SK-N-SH (cell line): ENCODE measurements around the gene PRKCH. TPM values are rescaled to one million over a fixed set of nuclear protein-coding genes. Genes with fewer than 3 reads are reported as not detected.

Experiments
- CTCF ChIA-PET: fragments of 300-600, 350-600 bp; formaldehyde crosslinking; extraction: SDS; loops from one replicate; lab custom pipeline; 2021; lab: Yijun Ruan, JAX
- POLR2A ChIA-PET: fragments of 350-600 bp; sonication (Branson Sonifier 250); formaldehyde crosslinking; extraction: SDS; loops from one replicate; lab custom pipeline; 2020; ENCODE audit warnings: antibody characterized with exemption, inconsistent platforms; lab: Yijun Ruan, JAX
- DNase-seq: peaks from one replicate; pipeline ENCODE4 v3.0.0; 2012
- H2AFZ ChIP-seq: fragments of 200-600 bp; sonication (generic); 2 replicates; pipeline ENCODE4 v1.8.1; 2016; ENCODE audit warnings: antibody characterized with exemption, mild to moderate bottlenecking, low read depth
- H3F3A ChIP-seq: fragments of 200-600 bp; sonication (generic); replicated peaks from 2 replicates; pipeline ENCODE3; 2016; ENCODE audit warnings: antibody characterized with exemption, mild to moderate bottlenecking; ENCODE audit not compliant: insufficient read depth
- H3K27ac ChIP-seq, 2 experiments: fragments of 200-500 bp in 1 of 2; fragments of 200-600 bp in 1 of 2; sonication (Bioruptor generic) in 1 of 2; sonication (generic), shearing (Covaris generic) in 1 of 2; 2 replicates each; pipeline versions ENCODE4 v1.5.1 to v1.6.1; 2014 to 2016; ENCODE audit warnings: low read depth in 2 of 2, inconsistent platforms in 1 of 2, low read length in 1 of 2, mild to moderate bottlenecking in 1 of 2, mixed read lengths in 1 of 2
- H3K27me3 ChIP-seq: fragments of 200-600 bp; sonication (generic), shearing (Covaris generic); 2 replicates; pipeline ENCODE4 v1.6.1; 2016; ENCODE audit warnings: mixed run types; ENCODE audit not compliant: insufficient read depth
- H3K36me3 ChIP-seq, 2 experiments: fragments of 200-500 bp in 1 of 2; fragments of 200-600 bp in 1 of 2; sonication (Bioruptor generic) in 1 of 2; sonication (generic) in 1 of 2; replicated peaks in 1 of 2; 2 replicates each; pipeline versions ENCODE3 to v1.5.1; 2014 to 2016; ENCODE audit warnings: low read length in 1 of 2, mild to moderate bottlenecking in 1 of 2; ENCODE audit not compliant: insufficient read depth in 2 of 2, control insufficient read depth in 1 of 2
- H3K4me1 ChIP-seq, 2 experiments: fragments of 200-500 bp in 1 of 2; fragments of 200-600 bp in 1 of 2; sonication (Bioruptor generic) in 1 of 2; sonication (generic), shearing (Covaris generic) in 1 of 2; 2 replicates each; pipeline versions ENCODE4 v1.5.1 to v1.6.1; 2014 to 2016; ENCODE audit warnings: low read depth in 1 of 2, low read length in 1 of 2, mixed run types in 1 of 2; ENCODE audit not compliant: insufficient read depth in 2 of 2, control insufficient read depth in 1 of 2
- H3K4me2 ChIP-seq: fragments of 200-600 bp; sonication (generic), shearing (Covaris generic); 2 replicates; pipeline ENCODE4 v1.6.1; 2017; ENCODE audit warnings: mixed run types
- H3K4me3 ChIP-seq, 2 experiments: fragments of 200-500 bp in 1 of 2; fragments of 200-600 bp in 1 of 2; sonication (Bioruptor generic) in 1 of 2; sonication (generic), shearing (Covaris generic) in 1 of 2; 2 replicates each; pipeline versions ENCODE4 v1.5.1 to v1.8.1; 2014 to 2016; ENCODE audit warnings: low read depth in 2 of 2, inconsistent platforms in 1 of 2, low read length in 1 of 2, mild to moderate bottlenecking in 1 of 2, mixed read lengths in 1 of 2, moderate library complexity in 1 of 2
- H3K79me2 ChIP-seq: fragments of 200-600 bp; sonication (generic); 2 replicates; pipeline ENCODE4 v1.8.1; 2017; ENCODE audit warnings: mild to moderate bottlenecking; ENCODE audit not compliant: insufficient read depth
- H3K9ac ChIP-seq: fragments of 200-600 bp; sonication (generic); 2 replicates; pipeline ENCODE4 v1.6.1; 2017; ENCODE audit warnings: mixed run types
- H3K9me2 ChIP-seq: fragments of 200-600 bp; sonication (generic); 2 replicates; pipeline ENCODE4 v1.6.1; 2017; ENCODE audit warnings: mixed run types
- H3K9me3 ChIP-seq: fragments of 200-600 bp; sonication (generic); 2 replicates; pipeline ENCODE4 v1.6.1; 2017; ENCODE audit warnings: mixed run types, mild to moderate bottlenecking, moderate library complexity
- H4K20me1 ChIP-seq: fragments of 200-600 bp; sonication (generic); 2 replicates; pipeline ENCODE4 v1.6.1; 2017; ENCODE audit warnings: mild to moderate bottlenecking, mixed run types; ENCODE audit not compliant: insufficient read depth
- CHD2 ChIP-seq: fragments of 150-350 bp; IDR thresholded peaks from 2 replicates; pipeline ENCODE4 v1.6.1; 2018; ENCODE audit warnings: low read length; ENCODE audit not compliant: partially characterized antibody
- ELF1 ChIP-seq: IDR thresholded peaks from 2 replicates; pipeline ENCODE4 v1.4.0; 2012
- EP300 ChIP-seq, 2 experiments: IDR thresholded peaks; 2 replicates each; pipeline versions ENCODE4 v1.4.0 to v1.6.1; 2012; ENCODE audit warnings: borderline replicate concordance in 1 of 2, low read depth in 1 of 2, low read length in 1 of 2
- EZH2phosphoT487 ChIP-seq: fragments of 200-600 bp; sonication (generic); IDR thresholded peaks from 2 replicates; pipeline ENCODE4 v1.6.1; 2017; ENCODE audit warnings: low read depth, mixed run types, mild to moderate bottlenecking, antibody characterized with exemption, moderate library complexity, borderline replicate concordance
- FOXJ3 ChIP-seq: sonication (generic); formaldehyde crosslinking; IDR thresholded peaks from 2 replicates; pipeline ENCODE4 v1.5.1; 2020; ENCODE audit warnings: mild to moderate bottlenecking, missing genetic modification reagents
- GATA2 ChIP-seq: sonication (generic); formaldehyde crosslinking; IDR thresholded peaks from 2 replicates; pipeline ENCODE4 v1.5.0; 2020; ENCODE audit warnings: mild to moderate bottlenecking, missing genetic modification reagents
- JUND ChIP-seq: IDR thresholded peaks from 2 replicates; pipeline ENCODE4 v1.4.0; 2012
- MXI1 ChIP-seq: IDR thresholded peaks from 2 replicates; pipeline ENCODE4 v1.6.1; 2012; ENCODE audit warnings: mild to moderate bottlenecking, low read depth, low read length, improper control_type of control experiment
- NRF1 ChIP-seq: IDR thresholded peaks from 2 replicates; pipeline ENCODE4 v1.6.1; 2012; ENCODE audit warnings: low read depth, mild to moderate bottlenecking, low read length
- POLR2AphosphoS5 ChIP-seq: IDR thresholded peaks from 2 replicates; pipeline ENCODE4 v1.6.1; 2012; ENCODE audit warnings: low read depth, low read length
- RAD21 ChIP-seq: IDR thresholded peaks from 2 replicates; pipeline ENCODE4 v1.6.1; 2012; ENCODE audit warnings: mild to moderate bottlenecking, low read length
- RFX5 ChIP-seq: IDR thresholded peaks from 2 replicates; pipeline ENCODE4 v1.6.1; 2012; ENCODE audit warnings: mild to moderate bottlenecking, improper control_type of control experiment, low read length
- SIN3A ChIP-seq: IDR thresholded peaks from 2 replicates; pipeline ENCODE4 v1.6.1; 2012; ENCODE audit warnings: low read depth, mild to moderate bottlenecking, low read length, moderate library complexity, borderline replicate concordance
- TAF1 ChIP-seq: IDR thresholded peaks from 2 replicates; pipeline ENCODE4 v1.6.1; 2012; ENCODE audit warnings: low read depth, mild to moderate bottlenecking, low read length, moderate library complexity, borderline replicate concordance
- WGBS: methylation state at CpG from one replicate; pipeline ENCODE4 v1.1.6; 2017; ENCODE audit warnings: low lambda C conversion rate; 5-methylcytosine and 5-hydroxymethylcytosine counted together
- polyA plus RNA-seq, 3 experiments: library from polyadenylated mRNA; depleted of rRNA; stranded (reverse); fragments of >200 nt; gene quantifications; 2 replicates each; pipeline ENCODE4 v1.2.3, GENCODE V29; 2012
- TF ChIP-seq, protein P1 (sequence below): fragments of 150-350 bp; IDR thresholded peaks from 2 replicates; pipeline ENCODE4 v1.6.1; 2016; ENCODE audit warnings: mild to moderate bottlenecking, low read depth, low read length
- TF ChIP-seq, protein P2 (sequence below): IDR thresholded peaks from 2 replicates; pipeline ENCODE4 v1.4.0; 2012; ENCODE audit warnings: low read depth, borderline replicate concordance
- TF ChIP-seq, protein P3 (sequence below): IDR thresholded peaks from 2 replicates; pipeline ENCODE4 v1.4.0; 2012; ENCODE audit warnings: low read depth, borderline replicate concordance

The PRKCH gene
- polyA plus RNA-seq, 1 of the 3 experiments (the other 2 are of a cell fraction), result 4.2 TPM

DNA sequence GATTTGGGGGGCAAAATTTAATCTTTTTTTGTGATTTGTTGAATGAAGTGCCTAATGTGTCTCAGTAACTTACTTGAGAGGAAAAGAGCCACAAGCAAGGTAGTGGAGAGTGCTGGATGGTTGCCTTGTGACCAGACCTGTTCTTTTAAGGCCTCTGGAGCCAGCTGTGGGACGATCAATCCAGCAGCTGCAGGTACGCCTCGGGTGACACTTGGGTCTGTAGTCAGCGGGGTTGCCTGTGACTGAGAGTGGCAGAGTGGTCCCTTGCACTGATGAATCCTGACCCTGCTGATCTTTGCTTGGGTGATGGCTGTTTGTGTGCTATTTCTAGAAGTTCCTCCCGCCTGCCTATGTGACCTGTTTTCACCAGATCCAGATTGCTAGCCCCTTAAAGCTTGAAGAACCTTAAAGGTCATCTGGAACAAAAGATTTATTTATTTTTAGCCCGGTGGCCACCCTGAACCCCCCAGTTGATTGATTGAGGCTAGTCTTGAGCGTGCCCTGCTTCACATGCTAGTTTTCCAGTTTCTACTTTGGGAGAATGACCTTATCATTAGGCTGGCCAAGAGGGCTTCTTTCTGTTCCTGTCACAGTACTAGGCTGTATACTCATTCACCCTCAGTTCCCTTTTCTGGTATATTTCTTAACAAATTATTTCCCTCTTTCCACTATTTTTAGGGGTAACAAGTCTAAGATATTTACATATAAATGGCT, 23.2 kb downstream of the PRKCH start:
- H3K79me2 ChIP-seq, result no peaks in the 10 kb centered on the region
- H3K4me3 ChIP-seq, result no peak overlapping the region
- no peaks in the 10 kb centered on the region; a peak in 1 of 4 replicates for H3K4me1 ChIP-seq
- no peaks in the 10 kb centered on the region for H3K27me3 ChIP-seq
- 53% methylated on average over 7 of the region's 7 CpGs for WGBS
- H2AFZ ChIP-seq, result no peak overlapping the region
- H3K36me3 ChIP-seq, result no peaks in the 10 kb centered on the region
- POLR2A ChIA-PET, result no interaction called here
- H3K9me2 ChIP-seq, result no peaks in the 10 kb centered on the region
- TF ChIP-seq CHD2, result no peak
- no peak for TF ChIP-seq SIN3A
- TF ChIP-seq, protein P1, sequence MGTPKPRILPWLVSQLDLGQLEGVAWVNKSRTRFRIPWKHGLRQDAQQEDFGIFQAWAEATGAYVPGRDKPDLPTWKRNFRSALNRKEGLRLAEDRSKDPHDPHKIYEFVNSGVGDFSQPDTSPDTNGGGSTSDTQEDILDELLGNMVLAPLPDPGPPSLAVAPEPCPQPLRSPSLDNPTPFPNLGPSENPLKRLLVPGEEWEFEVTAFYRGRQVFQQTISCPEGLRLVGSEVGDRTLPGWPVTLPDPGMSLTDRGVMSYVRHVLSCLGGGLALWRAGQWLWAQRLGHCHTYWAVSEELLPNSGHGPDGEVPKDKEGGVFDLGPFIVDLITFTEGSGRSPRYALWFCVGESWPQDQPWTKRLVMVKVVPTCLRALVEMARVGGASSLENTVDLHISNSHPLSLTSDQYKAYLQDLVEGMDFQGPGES, result no peak
- TF ChIP-seq, protein P2, sequence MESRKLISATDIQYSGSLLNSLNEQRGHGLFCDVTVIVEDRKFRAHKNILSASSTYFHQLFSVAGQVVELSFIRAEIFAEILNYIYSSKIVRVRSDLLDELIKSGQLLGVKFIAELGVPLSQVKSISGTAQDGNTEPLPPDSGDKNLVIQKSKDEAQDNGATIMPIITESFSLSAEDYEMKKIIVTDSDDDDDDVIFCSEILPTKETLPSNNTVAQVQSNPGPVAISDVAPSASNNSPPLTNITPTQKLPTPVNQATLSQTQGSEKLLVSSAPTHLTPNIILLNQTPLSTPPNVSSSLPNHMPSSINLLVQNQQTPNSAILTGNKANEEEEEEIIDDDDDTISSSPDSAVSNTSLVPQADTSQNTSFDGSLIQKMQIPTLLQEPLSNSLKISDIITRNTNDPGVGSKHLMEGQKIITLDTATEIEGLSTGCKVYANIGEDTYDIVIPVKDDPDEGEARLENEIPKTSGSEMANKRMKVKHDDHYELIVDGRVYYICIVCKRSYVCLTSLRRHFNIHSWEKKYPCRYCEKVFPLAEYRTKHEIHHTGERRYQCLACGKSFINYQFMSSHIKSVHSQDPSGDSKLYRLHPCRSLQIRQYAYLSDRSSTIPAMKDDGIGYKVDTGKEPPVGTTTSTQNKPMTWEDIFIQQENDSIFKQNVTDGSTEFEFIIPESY, result no peak
- no peak overlapping the region for H3K4me2 ChIP-seq
- H4K20me1 ChIP-seq, result no peaks in the 10 kb centered on the region
- DNase-seq, result no peak
- no peak overlapping the region for H3K9ac ChIP-seq
- no peaks in the 10 kb centered on the region for H3F3A ChIP-seq
- CTCF ChIA-PET, result no interaction called here
- no peak overlapping the region for H3K27ac ChIP-seq
- H3K9me3 ChIP-seq, result no peaks in the 10 kb centered on the region

DNA sequence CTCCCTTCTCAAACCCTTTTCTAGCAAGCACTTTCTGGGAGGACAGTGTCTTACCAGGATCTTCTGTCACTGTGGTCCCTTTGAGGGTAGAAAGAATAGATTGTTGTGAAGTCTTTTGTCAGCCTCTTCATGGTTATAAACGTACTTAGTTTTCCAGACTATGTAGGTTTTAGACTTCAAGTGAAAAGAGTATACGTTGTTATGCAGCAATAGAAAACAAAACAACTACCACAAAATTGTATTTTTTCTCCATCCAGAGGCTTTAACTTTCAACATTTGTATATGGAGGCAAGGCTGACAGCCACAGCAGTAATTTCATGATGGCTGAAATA, 23.7 kb downstream of the PRKCH start:
- ChIA-PET POLR2A (no interaction called here), CTCF (no interaction called here)
- no peak overlapping the region for H3K4me3 ChIP-seq
- H3K27me3 ChIP-seq, result no peaks in the 10 kb centered on the region
- no peak overlapping the region for H2AFZ ChIP-seq
- no peak overlapping the region for H3K9ac ChIP-seq
- TF ChIP-seq, protein P1, result no peak
- TF ChIP-seq NRF1 (no peak), EP300 (IDR thresholded peaks at IDR 0.05; ENCODE audit: borderline replicate concordance in 1 of 2, low read depth in 1 of 2, low read length in 1 of 2) (no peak), SIN3A (no peak), JUND (no peak), TAF1 (no peak), EZH2phosphoT487 (no peak), POLR2AphosphoS5 (no peak), ELF1 (no peak), RFX5 (no peak), GATA2 (CRISPR knock-in tag) (no peak), RAD21 (no peak), MXI1 (no peak), FOXJ3 (CRISPR knock-in tag) (no peak)
- TF ChIP-seq, protein P3, sequence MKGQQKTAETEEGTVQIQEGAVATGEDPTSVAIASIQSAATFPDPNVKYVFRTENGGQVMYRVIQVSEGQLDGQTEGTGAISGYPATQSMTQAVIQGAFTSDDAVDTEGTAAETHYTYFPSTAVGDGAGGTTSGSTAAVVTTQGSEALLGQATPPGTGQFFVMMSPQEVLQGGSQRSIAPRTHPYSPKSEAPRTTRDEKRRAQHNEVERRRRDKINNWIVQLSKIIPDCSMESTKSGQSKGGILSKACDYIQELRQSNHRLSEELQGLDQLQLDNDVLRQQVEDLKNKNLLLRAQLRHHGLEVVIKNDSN, result no peak
- no peaks in the 10 kb centered on the region for H4K20me1 ChIP-seq
- H3K36me3 ChIP-seq, result no peaks in the 10 kb centered on the region
- no peaks in the 10 kb centered on the region; a peak in 1 of 4 replicates for H3K4me1 ChIP-seq
- no peak overlapping the region for H3K4me2 ChIP-seq
- H3F3A ChIP-seq, result no peaks in the 10 kb centered on the region
- H3K79me2 ChIP-seq, result no peaks in the 10 kb centered on the region
- no peak for DNase-seq
- 63% methylated on average over 2 of the region's 2 CpGs for WGBS
- H3K27ac ChIP-seq, result no peak overlapping the region
- H3K9me3 ChIP-seq, result no peaks in the 10 kb centered on the region
- no peaks in the 10 kb centered on the region for H3K9me2 ChIP-seq
